SKM-1 treated with dmso at 0.1 percent for 144 hours (cell line): ENCODE results near the gene PLAC8.
"Not testable (repeated sequence)": the region's sequence is repeated elsewhere in the genome, so short reads cannot be mapped to it uniquely, and the experiment has no call there.

Source experiments
- DNase-seq: peaks from one replicate; lab custom pipeline; 2025; ENCODE audit not compliant: unreplicated experiment; lab: John Stamatoyannopoulos, UW

The PLAC8 gene

DNA sequence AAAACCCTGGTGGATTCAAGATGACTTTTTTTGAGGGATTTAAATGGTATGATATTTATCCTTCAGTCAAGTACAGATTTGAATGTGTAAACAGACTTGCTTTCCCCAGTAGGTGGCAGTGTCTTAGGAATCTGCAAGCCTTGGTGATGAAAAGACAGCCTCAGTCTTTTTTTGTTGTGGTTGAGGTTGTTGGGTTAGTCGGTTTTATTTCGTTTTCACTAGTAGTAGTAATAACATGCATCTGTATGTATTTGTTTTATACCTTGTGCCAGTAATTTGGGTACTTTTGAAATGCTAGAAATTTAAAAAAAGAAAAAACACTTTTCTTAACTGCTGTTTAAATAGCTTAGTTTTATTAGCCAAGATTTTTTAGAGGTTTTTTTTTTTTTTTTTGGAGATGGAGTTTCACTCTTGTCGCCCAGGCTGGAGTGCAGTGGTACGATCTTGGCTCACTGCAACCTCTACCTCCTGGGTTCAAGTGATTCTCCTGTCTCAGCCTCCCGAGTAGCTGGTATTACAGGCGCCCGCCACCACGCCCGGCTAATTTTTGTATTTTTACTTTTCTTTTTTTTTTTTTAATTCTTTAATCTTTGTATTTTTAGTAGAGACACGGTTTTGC, 40.3 kb downstream of the PLAC8 start:
- DNase-seq, result peak; percentile 79

DNA sequence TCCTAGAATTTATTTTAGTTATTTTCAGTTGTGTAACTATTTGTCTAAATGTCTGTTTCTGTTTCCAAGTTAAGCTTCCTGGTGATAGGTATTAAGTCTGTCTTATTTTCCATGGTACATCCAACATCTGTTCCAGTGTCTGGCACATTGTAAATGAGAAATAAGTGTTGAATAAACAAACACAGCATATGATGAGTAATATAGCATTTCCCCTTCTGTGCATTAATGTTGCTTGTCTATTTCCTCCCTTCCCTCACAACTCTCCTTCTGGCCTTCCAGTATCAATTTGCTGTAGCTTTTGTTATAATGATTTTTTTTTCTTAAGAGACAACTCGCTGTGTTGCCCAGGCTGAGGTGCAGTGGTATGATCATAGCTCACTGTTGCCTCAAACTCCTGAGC, 43.4 kb downstream of the PLAC8 start:
- no peak for DNase-seq

DNA sequence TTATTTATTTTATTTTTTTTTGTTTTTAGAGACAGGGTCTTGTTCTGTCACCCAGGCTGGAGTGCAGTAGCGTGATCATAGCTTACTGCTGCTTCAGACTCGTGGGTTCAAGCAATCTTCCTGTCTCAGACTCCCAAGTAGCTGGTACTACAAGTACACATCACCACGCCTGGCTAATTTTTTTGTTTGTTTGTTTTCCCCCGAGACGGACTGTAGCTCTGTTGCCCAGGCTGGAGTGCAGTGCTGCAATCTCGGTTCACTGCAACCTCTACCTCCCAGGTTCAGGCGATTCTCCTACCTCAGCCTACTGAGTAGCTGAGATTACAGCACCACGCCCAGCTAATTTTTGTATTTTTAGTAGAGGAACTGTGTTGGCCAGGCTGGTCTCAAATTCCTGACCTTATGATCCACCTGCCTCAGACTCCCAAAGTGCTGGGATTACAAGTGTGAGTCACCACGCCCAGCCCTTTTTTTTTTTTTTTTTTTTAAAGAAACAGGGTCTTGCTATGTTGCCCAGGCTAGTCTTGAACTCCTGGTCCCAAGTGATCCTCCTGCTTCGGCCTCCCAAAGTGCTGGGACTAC, 47.4 kb downstream of the PLAC8 start:
- DNase-seq, result no peak

DNA sequence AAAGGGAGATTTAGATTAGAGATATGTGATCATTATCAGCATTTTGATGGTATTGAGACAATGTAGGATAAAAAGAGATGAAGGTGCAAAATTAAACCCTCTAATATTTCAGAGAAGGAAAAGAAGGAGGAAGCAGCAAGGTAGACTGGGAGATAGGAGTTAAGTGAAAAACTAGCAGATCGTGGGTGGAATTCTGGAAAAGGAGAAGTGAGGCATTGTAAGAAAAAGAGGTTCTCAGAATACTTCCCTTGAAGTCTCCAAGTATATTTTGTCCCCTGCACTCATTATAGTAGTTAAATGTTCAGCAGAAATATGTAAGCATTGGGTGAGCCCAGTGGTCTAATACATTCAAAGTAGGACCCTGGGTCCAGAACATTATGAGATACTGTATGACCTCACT, 49.3 kb downstream of the PLAC8 start:
- DNase-seq, result no peak

DNA sequence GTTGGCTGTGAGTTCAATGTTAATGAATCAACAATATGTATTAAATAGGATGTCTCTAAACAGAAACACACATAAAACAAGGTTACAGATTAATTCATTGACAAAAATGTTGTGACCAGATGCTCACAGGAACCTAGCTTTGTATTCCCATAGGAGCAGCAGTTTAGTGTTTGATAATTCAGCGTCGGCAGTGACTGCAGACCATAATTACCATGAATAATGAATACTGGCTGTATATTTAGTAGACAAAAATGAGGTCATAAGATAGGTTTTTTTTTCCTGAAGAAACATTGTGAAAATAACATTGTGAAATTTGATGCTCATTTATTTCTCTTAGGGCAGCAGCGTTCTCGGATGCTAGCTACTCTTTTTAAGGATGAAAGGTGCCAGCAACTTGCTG, 51.8 kb downstream of the PLAC8 start:
- no peak for DNase-seq

DNA sequence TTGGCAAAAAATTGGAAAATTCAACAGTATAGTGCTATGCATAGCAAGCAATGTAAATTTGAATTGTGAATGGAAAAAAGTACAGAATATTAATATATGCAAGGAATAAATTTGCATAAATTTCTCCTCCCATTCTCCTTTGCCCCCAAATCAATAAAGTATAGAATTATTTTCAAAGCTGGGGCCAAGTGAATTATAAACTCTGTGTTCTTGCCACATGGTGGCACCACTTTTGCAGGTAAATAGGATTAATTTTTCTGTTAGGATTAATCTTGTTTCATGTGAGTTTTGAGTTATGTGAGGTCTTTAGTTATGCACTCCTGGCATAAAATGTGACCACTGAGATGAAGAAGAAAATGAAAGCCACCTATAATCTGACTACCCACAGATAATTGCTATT, 59.6 kb downstream of the PLAC8 start:
- DNase-seq, result no peak

DNA sequence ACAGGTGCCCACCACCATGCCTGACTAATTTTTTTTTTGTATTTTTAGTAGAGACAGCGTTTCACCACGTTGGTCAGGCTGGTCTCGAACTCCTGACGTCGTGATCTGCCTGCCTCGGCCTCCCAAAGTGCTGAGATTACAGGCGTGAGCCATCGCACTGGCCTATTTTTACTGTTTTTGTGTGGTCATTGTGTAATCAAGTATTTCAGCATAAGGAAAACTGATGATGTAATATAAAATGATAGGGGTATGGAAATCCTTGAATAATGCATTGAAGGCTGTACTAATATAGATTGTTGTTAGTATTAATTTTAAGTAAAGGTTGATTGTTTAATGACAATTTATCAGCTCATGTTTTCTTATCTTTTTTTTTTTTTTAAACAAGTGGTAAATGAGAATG, 65.7 kb downstream of the PLAC8 start:
- not testable (repeated sequence) for DNase-seq

DNA sequence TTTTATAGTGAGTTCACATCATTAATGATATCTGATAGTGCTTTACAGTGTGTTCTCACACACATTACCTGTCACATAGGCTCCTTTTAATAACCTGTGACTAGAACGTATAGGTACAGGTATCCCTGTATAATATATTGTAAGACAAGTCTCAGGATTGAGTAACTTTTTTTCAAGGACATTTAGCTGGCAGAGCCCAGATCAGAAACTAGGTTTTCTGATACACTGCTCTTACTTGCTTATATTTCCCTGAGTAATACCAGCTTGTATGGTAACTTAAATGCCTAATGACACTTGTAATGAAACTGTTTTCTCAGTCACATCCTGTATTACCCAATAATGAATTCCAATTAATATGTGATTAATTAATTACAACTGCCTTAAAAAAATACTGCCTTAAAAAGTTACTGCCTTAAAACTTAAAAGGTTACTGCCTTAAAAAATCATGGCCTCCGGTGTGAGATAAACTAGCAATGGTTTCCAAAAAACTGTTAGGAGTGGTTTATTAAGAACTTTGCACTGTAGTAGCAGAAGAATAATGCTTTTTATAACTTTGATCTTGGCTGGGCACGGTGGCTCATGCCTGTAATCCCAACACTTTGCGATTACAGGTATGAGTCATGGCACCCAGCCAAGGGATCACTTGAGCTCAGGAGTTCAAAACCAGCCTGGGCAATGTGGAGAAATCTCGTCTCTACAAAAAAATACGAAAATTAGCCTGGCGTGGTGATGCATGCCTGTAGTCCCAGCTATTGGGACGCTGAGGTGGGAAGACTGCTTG, 67.6 kb downstream of the PLAC8 start:
- DNase-seq, result no peak

DNA sequence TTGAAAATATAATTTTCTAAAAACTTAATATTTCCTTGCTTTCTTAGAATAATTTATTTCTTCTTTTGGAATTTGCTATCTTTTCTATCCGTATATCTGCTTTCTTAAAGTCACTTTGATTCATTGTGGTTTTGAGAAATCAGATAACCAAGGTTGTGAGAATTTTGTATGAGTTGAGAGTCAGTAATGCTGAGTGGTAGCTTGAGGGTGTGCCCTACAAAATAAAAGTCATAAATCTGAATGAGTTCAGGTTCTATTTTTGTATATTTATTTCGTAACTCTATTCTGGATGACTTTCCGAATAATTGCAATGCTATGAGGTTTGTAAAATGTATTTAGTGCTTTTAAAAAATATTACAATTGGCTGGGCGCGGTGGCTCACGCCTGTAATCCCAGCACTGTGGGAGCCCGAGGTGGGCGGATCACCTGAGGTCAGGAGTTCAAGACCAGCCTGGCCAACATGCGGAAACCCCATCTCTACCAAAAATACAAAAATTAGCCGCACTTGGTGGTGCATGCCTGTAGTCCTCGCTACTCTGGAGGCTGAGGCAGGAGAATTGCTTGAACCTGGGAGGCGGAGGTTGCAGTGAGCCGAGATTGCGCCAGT, 70.6 kb downstream of the PLAC8 start:
- no peak for DNase-seq

DNA sequence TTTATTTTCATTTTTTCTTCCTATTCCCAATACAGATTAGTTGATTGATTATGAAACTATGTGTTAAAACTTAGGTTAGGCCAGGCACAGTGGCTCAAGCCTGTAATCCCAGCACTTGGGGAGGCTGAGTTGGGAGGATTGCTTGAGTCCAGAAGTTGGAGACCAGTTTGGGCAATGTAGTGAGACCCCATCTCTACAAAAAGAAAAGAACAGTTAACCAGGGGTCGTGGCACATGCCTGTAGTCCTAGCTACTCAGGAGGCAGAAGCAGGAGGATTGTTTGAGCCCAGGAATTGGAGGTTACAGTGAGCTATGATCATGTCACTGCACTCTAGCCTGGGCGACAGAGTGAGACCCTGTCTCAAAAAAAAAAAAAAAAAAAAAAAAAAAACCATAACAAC, 71.4 kb downstream of the PLAC8 start:
- not testable (repeated sequence) for DNase-seq

DNA sequence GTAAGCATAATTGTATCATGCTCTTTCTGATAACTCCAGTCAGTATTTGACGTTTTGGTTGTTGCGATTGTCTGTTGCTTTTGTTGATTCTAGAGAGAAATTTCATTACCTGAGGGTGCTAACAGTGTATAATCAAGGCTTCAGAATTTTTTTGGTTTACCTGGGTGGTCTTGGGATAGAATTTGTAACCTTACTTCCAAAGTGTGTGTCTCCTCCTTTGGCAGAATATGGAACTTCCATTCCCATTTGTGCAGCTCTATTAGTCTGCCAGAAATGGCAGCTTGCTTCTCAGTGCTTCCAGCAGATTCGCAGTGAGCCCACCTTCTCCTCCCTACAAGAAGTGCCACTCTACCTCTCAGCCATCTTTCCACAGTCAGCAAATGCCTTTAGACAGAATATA, 74.3 kb downstream of the PLAC8 start:
- no peak for DNase-seq
